ENCODE data around the gene BSG.

The BSG gene

DNA sequence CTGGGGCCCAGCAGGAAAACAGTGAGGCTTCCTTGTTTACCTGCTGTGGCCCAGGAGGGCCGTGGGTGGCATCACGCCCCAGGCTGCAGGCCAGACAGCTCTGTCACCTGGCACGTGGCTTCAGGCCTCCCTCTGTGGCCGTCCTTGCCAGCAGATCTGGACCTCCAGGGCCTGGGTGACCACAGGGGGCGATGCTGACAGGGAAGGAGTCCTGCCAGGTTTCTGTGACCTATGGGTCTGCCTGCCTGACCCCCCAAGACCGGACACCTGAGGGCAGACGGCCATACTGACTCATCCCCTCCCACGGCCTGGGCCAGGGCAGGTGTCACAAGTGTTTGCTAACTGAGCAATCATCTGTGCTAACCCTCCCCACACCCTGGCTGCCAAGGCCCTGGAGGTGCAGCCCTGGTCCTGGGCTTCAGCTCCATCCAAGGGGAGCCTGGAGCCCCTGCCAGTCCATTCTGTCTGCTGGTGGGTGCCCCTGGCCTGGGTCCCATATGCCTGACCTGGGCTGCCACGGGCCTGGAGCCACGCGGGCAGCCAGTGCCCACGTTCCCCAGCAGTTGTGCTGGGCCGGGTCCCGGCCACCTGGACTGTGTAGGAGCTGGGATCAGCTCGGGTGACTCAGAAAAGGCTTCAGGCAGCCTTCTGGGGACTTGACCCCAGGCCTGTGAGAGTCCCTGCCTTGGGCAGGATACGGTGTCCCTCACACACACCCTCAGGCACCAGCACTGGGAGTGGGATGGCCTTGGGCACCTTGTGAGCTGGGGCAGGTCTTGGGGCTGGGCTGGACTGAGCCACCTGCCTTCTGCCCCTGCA lies 37.2 kb upstream of the BSG start:
- no peak for DNase-seq (ENCODE audit: low read depth)
- no peak overlapping the region for H3K4me3 ChIP-seq (ENCODE audit: low read length)
- TF ChIP-seq, protein P1, sequence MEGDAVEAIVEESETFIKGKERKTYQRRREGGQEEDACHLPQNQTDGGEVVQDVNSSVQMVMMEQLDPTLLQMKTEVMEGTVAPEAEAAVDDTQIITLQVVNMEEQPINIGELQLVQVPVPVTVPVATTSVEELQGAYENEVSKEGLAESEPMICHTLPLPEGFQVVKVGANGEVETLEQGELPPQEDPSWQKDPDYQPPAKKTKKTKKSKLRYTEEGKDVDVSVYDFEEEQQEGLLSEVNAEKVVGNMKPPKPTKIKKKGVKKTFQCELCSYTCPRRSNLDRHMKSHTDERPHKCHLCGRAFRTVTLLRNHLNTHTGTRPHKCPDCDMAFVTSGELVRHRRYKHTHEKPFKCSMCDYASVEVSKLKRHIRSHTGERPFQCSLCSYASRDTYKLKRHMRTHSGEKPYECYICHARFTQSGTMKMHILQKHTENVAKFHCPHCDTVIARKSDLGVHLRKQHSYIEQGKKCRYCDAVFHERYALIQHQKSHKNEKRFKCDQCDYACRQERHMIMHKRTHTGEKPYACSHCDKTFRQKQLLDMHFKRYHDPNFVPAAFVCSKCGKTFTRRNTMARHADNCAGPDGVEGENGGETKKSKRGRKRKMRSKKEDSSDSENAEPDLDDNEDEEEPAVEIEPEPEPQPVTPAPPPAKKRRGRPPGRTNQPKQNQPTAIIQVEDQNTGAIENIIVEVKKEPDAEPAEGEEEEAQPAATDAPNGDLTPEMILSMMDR (conservative IDR thresholded peaks at IDR 0.05; ENCODE audit: low read length), result no peak

DNA sequence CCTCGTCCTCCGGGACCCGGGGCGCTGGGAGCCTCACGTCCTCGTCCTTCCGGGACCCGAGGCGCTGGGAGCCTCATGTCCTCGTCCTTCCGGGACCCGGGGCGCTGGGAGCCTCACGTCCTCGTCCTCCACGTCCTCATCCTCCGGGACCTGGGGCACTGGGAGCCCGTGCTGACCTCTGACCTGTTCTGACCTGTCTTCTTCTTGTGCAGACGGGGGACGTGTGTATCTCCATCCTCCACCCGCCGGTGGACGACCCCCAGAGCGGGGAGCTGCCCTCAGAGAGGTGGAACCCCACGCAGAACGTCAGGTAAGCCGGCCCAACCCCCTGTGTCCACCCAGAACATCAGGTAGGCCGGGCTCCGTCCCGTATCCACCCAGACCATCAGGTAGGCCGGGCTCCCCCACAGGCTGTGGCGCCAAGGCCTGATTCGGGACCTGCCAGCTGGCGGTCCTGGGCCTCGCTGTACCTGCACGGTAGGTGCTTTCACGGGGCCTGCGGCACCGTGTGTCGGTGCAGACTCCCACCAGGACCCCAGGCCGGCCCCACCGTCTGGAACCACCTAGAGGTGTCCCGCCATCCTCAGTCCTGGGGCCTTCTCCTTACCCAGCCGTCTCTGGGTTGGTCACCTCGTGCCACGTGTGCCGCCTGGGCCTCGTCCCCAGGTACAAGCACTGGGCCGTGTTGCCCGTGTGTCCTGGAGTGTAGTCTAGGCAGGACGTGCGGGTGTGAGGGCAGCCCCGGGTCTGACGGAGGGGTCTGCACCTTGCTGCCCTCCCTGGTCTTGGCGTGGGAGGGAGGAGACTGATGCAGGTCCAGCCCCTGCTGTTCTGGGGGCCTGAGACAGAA lies 36.1 kb upstream of the BSG start:
- TF ChIP-seq, protein P1 (conservative IDR thresholded peaks at IDR 0.05; ENCODE audit: low read length), result no peak
- H3K4me3 ChIP-seq (ENCODE audit: low read length), result no peak overlapping the region
- no peak for DNase-seq (ENCODE audit: low read depth)

DNA sequence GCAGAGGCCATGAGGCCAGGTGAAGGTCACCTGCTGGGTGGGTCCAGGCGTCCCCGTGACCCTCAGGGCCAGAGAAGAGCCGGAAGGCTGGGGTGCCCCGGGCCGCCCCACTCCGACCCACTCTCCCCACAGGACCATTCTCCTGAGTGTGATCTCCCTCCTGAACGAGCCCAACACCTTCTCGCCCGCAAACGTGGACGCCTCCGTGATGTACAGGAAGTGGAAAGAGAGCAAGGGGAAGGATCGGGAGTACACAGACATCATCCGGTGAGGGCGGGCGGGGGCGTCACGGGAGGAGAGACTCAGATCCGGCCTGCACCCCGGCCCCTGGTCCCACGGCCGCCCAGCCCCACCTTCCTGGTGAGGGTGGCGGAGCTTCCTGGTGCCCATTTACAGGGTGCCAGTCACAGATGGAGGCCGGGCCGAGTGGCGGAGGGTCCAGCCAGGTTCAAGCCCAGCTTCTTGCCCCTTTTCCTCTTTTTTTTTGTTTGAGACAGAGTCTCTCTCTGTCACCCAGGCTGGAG lies 35.5 kb upstream of the BSG start:
- TF ChIP-seq, protein P1 (conservative IDR thresholded peaks at IDR 0.05; ENCODE audit: low read length), result no peak
- no peak for DNase-seq (ENCODE audit: low read depth)
- H3K4me3 ChIP-seq (ENCODE audit: low read length), result no peak overlapping the region

DNA sequence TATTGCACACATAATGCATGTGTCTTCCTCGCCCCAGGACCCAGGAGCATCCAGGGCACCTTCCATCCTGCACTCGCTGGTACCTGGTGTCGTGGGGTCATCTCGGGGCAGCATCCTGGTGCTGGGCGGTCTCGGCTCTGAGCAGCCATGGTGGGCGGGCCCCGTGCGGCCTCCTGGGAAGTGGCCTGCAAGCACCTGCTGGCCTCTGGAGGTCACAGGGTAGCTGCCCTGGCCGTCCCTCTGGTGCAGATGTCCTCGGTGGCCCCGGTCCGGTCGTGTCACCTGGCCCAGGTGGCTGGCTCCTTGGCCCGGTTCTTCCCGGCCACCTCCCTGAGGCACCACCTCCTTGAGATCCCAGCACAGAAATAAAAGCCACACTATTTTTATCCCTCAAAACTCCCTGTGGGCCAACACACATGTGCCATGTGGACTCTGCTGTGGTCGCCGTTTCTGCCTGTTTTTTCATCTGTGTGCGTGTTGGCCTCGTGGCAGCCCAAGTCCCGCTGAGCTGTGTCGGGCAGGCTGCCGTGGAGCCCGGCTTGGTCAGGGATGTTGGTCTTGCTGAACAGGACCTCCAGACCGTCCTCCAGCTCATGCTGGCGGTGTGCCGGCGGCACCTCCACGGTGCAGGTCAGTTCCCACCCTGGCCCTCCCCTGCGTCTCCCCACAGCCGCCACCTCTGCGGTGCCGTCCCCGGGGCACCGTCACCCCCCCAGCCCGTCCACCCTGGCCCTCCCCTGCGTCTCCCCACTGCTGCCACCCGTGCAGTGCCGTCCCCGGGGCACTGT lies 33.6 kb upstream of the BSG start:
- TF ChIP-seq, protein P1 (conservative IDR thresholded peaks at IDR 0.05; ENCODE audit: low read length), result no peak
- DNase-seq (ENCODE audit: low read depth), result no peak

DNA sequence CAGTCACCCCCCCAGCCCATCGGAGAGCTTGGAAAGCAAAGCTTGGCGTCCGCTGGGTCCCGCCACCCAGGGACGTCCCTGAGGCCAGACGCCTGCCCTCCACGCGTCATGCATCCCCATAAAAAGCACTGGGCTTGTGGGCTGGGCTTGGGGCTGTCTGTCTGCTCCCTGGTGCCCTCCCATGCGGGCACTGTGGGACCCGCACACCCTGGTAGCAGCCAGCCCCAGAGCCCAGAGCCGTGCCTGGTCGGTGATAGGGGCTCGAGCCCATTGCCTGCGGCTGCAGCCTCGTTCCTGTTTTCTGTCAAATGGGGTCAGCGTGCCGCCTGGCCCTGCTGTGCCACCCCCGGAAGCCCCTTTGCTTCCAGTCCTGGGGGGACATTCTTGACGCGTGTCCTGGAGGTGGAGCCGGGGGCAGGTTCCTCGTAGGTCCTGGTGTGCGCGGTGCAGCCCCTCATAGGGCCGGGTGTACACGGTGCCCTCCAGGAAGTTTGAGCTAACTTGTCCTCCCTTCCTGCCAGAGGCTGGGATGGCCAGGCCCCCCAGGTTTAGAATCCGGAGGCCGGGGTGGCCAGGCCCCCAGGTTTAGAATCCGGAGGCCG lies 32.9 kb upstream of the BSG start:
- TF ChIP-seq, protein P1 (conservative IDR thresholded peaks at IDR 0.05; ENCODE audit: low read length), result no peak
- no peak for DNase-seq (ENCODE audit: low read depth)
- no peak overlapping the region for H3K4me3 ChIP-seq (ENCODE audit: low read length)

More for the DNA sequence above, 33.6 kb upstream of the BSG start:
- no peak overlapping the region for H3K4me3 ChIP-seq (ENCODE audit: low read length)

DNA sequence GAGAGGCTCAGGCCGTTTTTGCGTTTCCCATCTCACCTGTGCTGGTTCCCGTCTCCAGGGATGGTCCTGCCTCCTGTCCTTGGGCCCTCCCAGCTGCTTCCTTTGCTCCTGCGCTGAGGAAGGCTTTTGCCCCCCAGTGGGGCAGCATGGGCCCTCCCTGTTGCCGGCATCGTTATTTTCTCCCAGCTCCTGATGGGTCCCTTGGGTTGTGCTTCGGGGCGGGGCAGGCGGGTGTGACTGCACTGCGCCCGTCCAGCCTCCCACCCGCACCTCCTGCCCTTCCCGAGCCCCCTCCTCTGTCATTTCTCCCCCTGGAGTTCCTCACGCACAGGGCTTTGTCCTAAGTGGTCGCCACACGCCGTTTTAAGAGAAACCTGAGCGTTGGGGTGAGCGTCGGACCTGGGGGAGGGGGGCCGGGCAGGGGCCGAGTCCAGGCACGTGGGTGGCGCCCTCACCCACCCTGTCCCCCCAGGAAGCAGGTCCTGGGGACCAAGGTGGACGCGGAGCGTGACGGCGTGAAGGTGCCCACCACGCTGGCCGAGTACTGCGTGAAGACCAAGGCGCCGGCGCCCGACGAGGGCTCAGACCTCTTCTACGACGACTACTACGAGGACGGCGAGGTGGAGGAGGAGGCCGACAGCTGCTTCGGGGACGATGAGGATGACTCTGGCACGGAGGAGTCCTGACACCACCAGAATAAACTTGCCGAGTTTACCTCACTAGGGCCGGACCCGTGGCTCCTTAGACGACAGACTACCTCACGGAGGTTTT lies 31.3 kb upstream of the BSG start:
- no peak overlapping the region for H3K4me3 ChIP-seq (ENCODE audit: low read length)
- DNase-seq (ENCODE audit: low read depth), result no peak
- TF ChIP-seq, protein P1 (conservative IDR thresholded peaks at IDR 0.05; ENCODE audit: low read length), result no peak

Measured in AG10803 (cell line).